ENCODE measurements around the gene ASCL5.

ASCL5 gene

GRCh38 chr1:201153474-201154388 is 26.7 kb upstream of the ASCL5 start:
- DNase-seq (ENCODE audit: low read depth, low spot score) = no peak

- peak; percentile 29 for DNase-seq (ENCODE audit: low read depth, low spot score)
These were observed 22.4 kb upstream of the ASCL5 start for GRCh38 chr1:201149400-201149799.

- DNase-seq (ENCODE audit: low read depth, low spot score) = no peak
These were observed 20.5 kb upstream of the ASCL5 start for GRCh38 chr1:201147396-201148015.

- DNase-seq (ENCODE audit: low read depth, low spot score) = no peak
These were observed 19.8 kb upstream of the ASCL5 start for GRCh38 chr1:201146626-201147390.

- DNase-seq (ENCODE audit: low read depth, low spot score) = no peak
These were observed 18.8 kb upstream of the ASCL5 start for GRCh38 chr1:201145816-201146215.

- no peak for DNase-seq (ENCODE audit: low read depth, low spot score)
These were observed 18.1 kb upstream of the ASCL5 start for GRCh38 chr1:201145132-201145531.

- no peak for DNase-seq (ENCODE audit: low read depth, low spot score)
These were observed 17.7 kb upstream of the ASCL5 start for GRCh38 chr1:201144701-201145100.

GRCh38 chr1:201143726-201144635 is 17.0 kb upstream of the ASCL5 start:
- DNase-seq (ENCODE audit: low read depth, low spot score) = no peak

GRCh38 chr1:201142849-201143725 is 16.1 kb upstream of the ASCL5 start:
- DNase-seq (ENCODE audit: low read depth, low spot score) = no peak

GRCh38 chr1:201142011-201142848 is 15.2 kb upstream of the ASCL5 start:
- no peak for DNase-seq (ENCODE audit: low read depth, low spot score)

GRCh38 chr1:201141418-201141817 is 14.4 kb upstream of the ASCL5 start:
- no peak for DNase-seq (ENCODE audit: low read depth, low spot score)

GRCh38 chr1:201140941-201141260 is 13.9 kb upstream of the ASCL5 start:
- no peak for DNase-seq (ENCODE audit: low read depth, low spot score)

- no peak for DNase-seq (ENCODE audit: low read depth, low spot score)
These were observed 13.4 kb upstream of the ASCL5 start for GRCh38 chr1:201140235-201140940.

- DNase-seq (ENCODE audit: low read depth, low spot score) = no peak
These were observed 12.8 kb upstream of the ASCL5 start for GRCh38 chr1:201139756-201140155.

- DNase-seq (ENCODE audit: low read depth, low spot score) = no peak
These were observed 12.3 kb upstream of the ASCL5 start for GRCh38 chr1:201139306-201139705.

GRCh38 chr1:201138311-201138840 is 11.4 kb upstream of the ASCL5 start:
- no peak for DNase-seq (ENCODE audit: low read depth, low spot score)

- DNase-seq (ENCODE audit: low read depth, low spot score) = peak; percentile 95
These were observed 10.8 kb upstream of the ASCL5 start for GRCh38 chr1:201137579-201138310.

GRCh38 chr1:201137024-201137392 is 10.0 kb upstream of the ASCL5 start:
- DNase-seq (ENCODE audit: low read depth, low spot score) = no peak
